CD4-positive, alpha-beta T cell treated with Interleukin-1 beta for 1 hour (primary cell): ENCODE measurements around the gene RBP2.

Source experiments
- DNase-seq, 2 donors: peaks; one replicate each; pipeline ENCODE4 v3.0.0-alpha.2; 2020 to 2022

RBP2 gene

GRCh38 chr3:139480585-139480984, 4.3 kb upstream of the RBP2 start:
- DNase-seq, result no peak

- DNase-seq, result no peak
Observed at GRCh38 chr3:139477710-139478640, 1.7 kb upstream of the RBP2 start.

- DNase-seq, result no peak
Observed at GRCh38 chr3:139473155-139473771, 3.1 kb downstream of the RBP2 start.

- DNase-seq, result no peak
Observed at GRCh38 chr3:139472380-139473010, 3.8 kb downstream of the RBP2 start.

GRCh38 chr3:139470199-139470598, 6.1 kb downstream of the RBP2 start:
- DNase-seq, result no peak

- DNase-seq, result no peak
Observed at GRCh38 chr3:139468399-139468798, 7.9 kb downstream of the RBP2 start.

- DNase-seq, result no peak
Observed at GRCh38 chr3:139466360-139466759, 10.0 kb downstream of the RBP2 start.

- DNase-seq, result no peak
Observed at GRCh38 chr3:139465636-139466035, 10.7 kb downstream of the RBP2 start.

- no peak for DNase-seq
Observed at GRCh38 chr3:139463466-139463865, 12.8 kb downstream of the RBP2 start.

GRCh38 chr3:139460529-139460928, 15.8 kb downstream of the RBP2 start:
- DNase-seq, result no peak

- no peak for DNase-seq
Observed at GRCh38 chr3:139460076-139460475, 16.2 kb downstream of the RBP2 start.

GRCh38 chr3:139458348-139458747, 18.0 kb downstream of the RBP2 start:
- no peak for DNase-seq

- no peak for DNase-seq
Observed at GRCh38 chr3:139457066-139457465, 19.2 kb downstream of the RBP2 start.

- DNase-seq, result no peak
Observed at GRCh38 chr3:139456386-139456785, 19.9 kb downstream of the RBP2 start.

GRCh38 chr3:139455855-139456254, 20.5 kb downstream of the RBP2 start:
- no peak for DNase-seq

- no peak for DNase-seq
Observed at GRCh38 chr3:139455206-139455605, 21.1 kb downstream of the RBP2 start.

- DNase-seq, result no peak
Observed at GRCh38 chr3:139454346-139454745, 22.0 kb downstream of the RBP2 start.

- DNase-seq, result no peak
Observed at GRCh38 chr3:139450159-139450558, 26.2 kb downstream of the RBP2 start.

- DNase-seq, result no peak
Observed at GRCh38 chr3:139449566-139449965, 26.8 kb downstream of the RBP2 start.

- no peak for DNase-seq
Observed at GRCh38 chr3:139448104-139448503, 28.2 kb downstream of the RBP2 start.

GRCh38 chr3:139447486-139447885, 28.8 kb downstream of the RBP2 start:
- DNase-seq, result no peak

GRCh38 chr3:139444446-139444845, 31.9 kb downstream of the RBP2 start:
- no peak for DNase-seq

GRCh38 chr3:139443186-139443585, 33.1 kb downstream of the RBP2 start:
- no peak for DNase-seq

GRCh38 chr3:139441656-139442055, 34.7 kb downstream of the RBP2 start:
- no peak for DNase-seq
